Activated CD8-positive, alpha-beta T cell treated with anti-CD3 and anti-CD28 coated beads, Interleukin-2, amount 10 ng/mL, durations not matched to agents 7 days and 5 days (primary cell): Measurements from ENCODE around the gene ICOS. TPM values are rescaled to one million over a fixed set of nuclear protein-coding genes. Genes with fewer than 3 reads are reported as not detected.
A peak's percentile ranks its signal among the peaks of the same experiment; 100 is the strongest.

Experiments
- ATAC-seq: fragments of 150-1000 bp; cut with Tn5 transposase; one replicate; pipeline ENCODE4 v1.10.0; 2021; ENCODE audit warnings: moderate library complexity
- CTCF ChIA-PET: fragments of 350-600 bp; sonication (Branson Sonifier 250); formaldehyde crosslinking; loops from one replicate; lab custom pipeline; 2021; ENCODE audit warnings: antibody characterized with exemption; lab: Charles Lee
- POLR2A ChIA-PET: fragments of 350-600 bp; sonication (Branson Sonifier 250); formaldehyde crosslinking; loops from one replicate; lab custom pipeline; 2021; ENCODE audit warnings: antibody characterized with exemption; lab: Charles Lee
- DNase-seq: peaks from one replicate; pipeline ENCODE4 v3.0.0-alpha.2; 2020
- H3K27ac Mint-ChIP-seq: one replicate; pipeline ENCODE4 v1.8.0; 2021; ENCODE audit warnings: mild to moderate bottlenecking, mixed read lengths
- H3K27me3 Mint-ChIP-seq: one replicate; pipeline ENCODE4 v1.8.0; 2021; ENCODE audit warnings: low read depth, mixed read lengths
- H3K36me3 Mint-ChIP-seq: one replicate; pipeline ENCODE4 v1.8.0; 2021; ENCODE audit warnings: low read depth, mixed read lengths
- H3K4me1 Mint-ChIP-seq: one replicate; pipeline ENCODE4 v1.8.0; 2021; ENCODE audit warnings: low read depth, mixed read lengths
- H3K4me3 Mint-ChIP-seq: one replicate; pipeline ENCODE4 v1.8.0; 2021; ENCODE audit warnings: mild to moderate bottlenecking, mixed read lengths
- H3K9me3 Mint-ChIP-seq: one replicate; pipeline ENCODE4 v1.8.0; 2022; ENCODE audit warnings: mixed read lengths; ENCODE audit not compliant: insufficient read depth
- total RNA-seq, 2 experiments: library from RNA; stranded (reverse); gene quantifications; one replicate each; pipeline ENCODE4 v1.2.3, GENCODE V29; 2021

Gene ICOS
- total RNA-seq, 2 experiments from 2014 or later, result 31.1 to 32.6 TPM

- ATAC-seq (peak; percentile 63), DNase-seq (no peak)
- ChIA-PET POLR2A (interaction anchor here (0.5 to 1.7 kb wide), 6 partner anchors 10 to 145 kb away, joined by 3 to 4 read pairs (median 3); no protein-coding TSS in a partner anchor), CTCF (interaction anchor here (0.7 to 2.0 kb wide), 6 partner anchors 9 to 59 kb away, joined by 3 to 10 read pairs (median 3); no protein-coding TSS in a partner anchor)
- Mint-ChIP-seq H3K4me3 (no peak overlapping the region), H3K36me3 (peaks cover 35% of the 10 kb centered on the region), H3K9me3 (peaks cover 14% of the 10 kb centered on the region), H3K4me1 (peaks cover 59% of the 10 kb centered on the region), H3K27me3 (no peaks in the 10 kb centered on the region), H3K27ac (peak overlapping the region; percentile 83)
Observed at GRCh38 chr2:204005940-204006721, 69.6 kb downstream of the ICOS start.

GRCh38 chr2:204008352-204008751 lies 71.8 kb downstream of the ICOS start:
- CTCF ChIA-PET, result interaction anchor here (1.7 kb wide), 1 partner anchor 9 kb away, joined by 3 read pairs; no protein-coding TSS in a partner anchor
- Mint-ChIP-seq H3K27ac (no peak overlapping the region), H3K27me3 (no peaks in the 10 kb centered on the region), H3K36me3 (peaks cover 30% of the 10 kb centered on the region), H3K4me3 (no peak overlapping the region), H3K4me1 (peaks cover 47% of the 10 kb centered on the region), H3K9me3 (peaks cover 9% of the 10 kb centered on the region)
- ATAC-seq, result no peak
- POLR2A ChIA-PET, result no interaction called here
- DNase-seq, result no peak

- no peak overlapping the region for H3K4me3 Mint-ChIP-seq
- ATAC-seq (no peak), DNase-seq (no peak)
- no peaks in the 10 kb centered on the region for H3K27me3 Mint-ChIP-seq
- POLR2A ChIA-PET, result no interaction called here
- peaks cover 15% of the 10 kb centered on the region for H3K36me3 Mint-ChIP-seq
- no peak overlapping the region for H3K27ac Mint-ChIP-seq
- peaks cover 4% of the 10 kb centered on the region for H3K9me3 Mint-ChIP-seq
- CTCF ChIA-PET, result interaction anchor here (0.7 to 1.4 kb wide), 2 partner anchors 12 to 85 kb away, joined by 3 to 4 read pairs; no protein-coding TSS in a partner anchor
- peaks cover 26% of the 10 kb centered on the region for H3K4me1 Mint-ChIP-seq
Observed at GRCh38 chr2:204010628-204011560, 74.3 kb downstream of the ICOS start.

Other genes starting within 250 kb of the ICOS start
- gene CD28, start 230.1 kb upstream of the ICOS start, total RNA-seq, result 10 to 100 TPM; 25.6 to 27.2 TPM
- 1 to 10 TPM; 3.8 to 4.7 TPM for gene CTLA4, start 69.0 kb upstream of the ICOS start, total RNA-seq